Bronchial epithelial cell (primary cell): Measurements from ENCODE around the gene XPC. TPM values are rescaled to one million over a fixed set of nuclear protein-coding genes. Genes with fewer than 3 reads are reported as not detected.

Source experiments
- DNase-seq: peaks from one replicate; pipeline ENCODE4 v3.0.0-alpha.2; 2010; ENCODE audit warnings: low read depth
- FAIRE-seq: peaks from 2 replicates; lab custom pipeline; 2011; peaks lifted over from hg19 to GRCh38; lab: Jason Lieb, UNC
- H3K27me3 ChIP-seq: 2 replicates; pipeline ENCODE4 v1.5.1; 2011; ENCODE audit warnings: low read length; ENCODE audit not compliant: control insufficient read depth, insufficient read depth
- H3K36me3 ChIP-seq: 2 replicates; pipeline ENCODE4 v1.5.1; 2011; ENCODE audit warnings: low read length; ENCODE audit not compliant: control insufficient read depth, insufficient read depth
- H3K4me3 ChIP-seq: 2 replicates; pipeline ENCODE4 v1.5.1; 2011; ENCODE audit warnings: mild to moderate bottlenecking, low read depth, low read length, control low read depth
- CTCF ChIP-seq: IDR thresholded peaks from 2 replicates; pipeline ENCODE4 v1.5.1; 2011; ENCODE audit warnings: mild to moderate bottlenecking, moderate library complexity, low read length, control low read depth, inconsistent platforms; ENCODE audit not compliant: insufficient read depth, severe bottlenecking
- total RNA-seq: library from RNA; depleted of rRNA; stranded (reverse); fragments of >200 nt; gene quantifications from 2 replicates; pipeline ENCODE4 v1.2.1, GENCODE V29; 2014

XPC gene
- total RNA-seq, 1 donor from 2014 or later = 25.3 TPM

DNA sequence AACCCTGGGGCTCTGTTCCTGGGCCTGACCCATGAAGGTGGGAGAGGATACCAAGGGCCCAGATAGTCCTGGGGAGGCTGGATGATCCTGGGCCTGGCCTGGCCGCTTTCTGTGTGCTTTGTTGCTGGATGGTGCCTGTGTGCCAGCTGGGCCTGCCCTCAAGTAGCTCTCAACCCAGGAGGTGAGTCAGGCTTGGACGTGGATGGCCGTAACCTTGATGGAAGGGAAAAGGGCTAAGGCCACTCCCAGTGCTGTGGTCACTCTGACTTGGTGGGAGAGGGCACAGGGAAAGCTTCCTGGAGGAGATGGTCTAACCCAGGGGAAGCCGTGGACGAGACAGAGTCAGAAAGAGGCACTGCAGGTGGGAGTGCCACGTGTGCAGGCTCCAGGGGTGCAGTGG is 44.1 kb downstream of the XPC start:
- no peak for TF ChIP-seq CTCF
- no peak for FAIRE-seq
- Histone ChIP-seq H3K36me3 (peaks cover 54% of the 10 kb centered on the region), H3K4me3 (no peak overlapping the region), H3K27me3 (no peaks in the 10 kb centered on the region)
- DNase-seq = no peak

- Histone ChIP-seq H3K27me3 (no peaks in the 10 kb centered on the region), H3K36me3 (peaks cover 52% of the 10 kb centered on the region), H3K4me3 (no peak overlapping the region)
- no peak for FAIRE-seq
- no peak for TF ChIP-seq CTCF
- no peak for DNase-seq
These were observed 44.5 kb downstream of the XPC start for GRCh38 chr3:14133876-14134275.

DNA sequence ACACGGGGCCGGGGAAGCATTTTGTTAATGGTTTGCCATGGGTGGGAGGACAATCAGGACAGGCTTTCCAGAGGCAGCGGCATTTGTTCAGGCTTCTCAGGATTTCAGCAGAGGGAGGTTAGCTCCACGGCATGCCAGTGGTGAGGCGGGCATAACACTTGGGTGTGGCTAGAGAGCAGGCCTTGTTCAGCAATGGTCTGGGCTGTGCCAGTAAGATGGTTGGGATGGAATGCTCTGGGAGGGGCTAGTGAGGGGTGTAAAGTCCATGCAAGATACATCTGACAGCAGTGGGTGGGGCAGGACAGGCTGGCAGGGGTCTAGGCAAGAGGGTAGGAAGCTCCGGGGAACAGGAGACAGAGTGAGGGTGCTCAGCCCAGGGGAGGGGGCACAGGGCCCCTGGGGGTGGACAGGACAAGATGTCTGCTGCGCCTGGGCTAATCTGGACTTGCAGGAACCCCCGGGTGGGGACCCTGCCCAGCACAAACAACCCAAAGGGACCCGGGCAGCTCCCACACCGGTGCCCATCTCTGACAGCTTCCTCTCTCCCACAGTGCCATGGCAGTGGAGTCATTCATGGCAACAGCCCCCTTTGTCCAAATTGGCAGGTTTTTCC is 45.1 kb downstream of the XPC start:
- no peak for TF ChIP-seq CTCF
- Histone ChIP-seq H3K27me3 (no peaks in the 10 kb centered on the region), H3K4me3 (no peak overlapping the region), H3K36me3 (peaks cover 50% of the 10 kb centered on the region)
- FAIRE-seq (no peak), DNase-seq (no peak)

GRCh38 chr3:14132689-14133088 is 45.7 kb downstream of the XPC start:
- Histone ChIP-seq H3K4me3 (no peak overlapping the region), H3K36me3 (peaks cover 54% of the 10 kb centered on the region), H3K27me3 (no peaks in the 10 kb centered on the region)
- peak; percentile 23 for FAIRE-seq
- no peak for TF ChIP-seq CTCF
- no peak for DNase-seq

DNA sequence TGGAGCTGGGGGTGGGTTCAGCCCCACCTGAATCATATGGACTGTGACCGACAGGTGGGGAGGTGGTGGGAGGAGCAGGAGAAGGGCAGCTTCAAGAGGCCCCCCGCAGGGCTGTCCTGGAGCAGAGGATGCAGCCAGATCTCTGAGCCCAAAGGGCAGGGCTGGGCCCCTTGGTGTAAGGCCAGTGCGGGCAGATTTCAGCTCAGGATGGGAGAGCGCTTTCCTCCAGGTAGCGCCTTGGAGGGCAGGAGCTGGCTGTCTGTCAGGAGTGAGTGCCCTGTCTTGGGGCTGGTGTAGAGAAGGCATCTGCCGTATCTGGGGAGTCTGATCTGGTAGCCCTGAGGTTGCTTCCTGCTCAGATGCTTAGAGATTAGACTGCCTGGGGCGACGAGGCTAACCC is 46.3 kb downstream of the XPC start:
- H3K4me3 ChIP-seq = no peak overlapping the region
- no peak for DNase-seq
- H3K36me3 ChIP-seq = peaks cover 57% of the 10 kb centered on the region
- no peak for TF ChIP-seq CTCF
- no peak for FAIRE-seq
- H3K27me3 ChIP-seq = no peaks in the 10 kb centered on the region

DNA sequence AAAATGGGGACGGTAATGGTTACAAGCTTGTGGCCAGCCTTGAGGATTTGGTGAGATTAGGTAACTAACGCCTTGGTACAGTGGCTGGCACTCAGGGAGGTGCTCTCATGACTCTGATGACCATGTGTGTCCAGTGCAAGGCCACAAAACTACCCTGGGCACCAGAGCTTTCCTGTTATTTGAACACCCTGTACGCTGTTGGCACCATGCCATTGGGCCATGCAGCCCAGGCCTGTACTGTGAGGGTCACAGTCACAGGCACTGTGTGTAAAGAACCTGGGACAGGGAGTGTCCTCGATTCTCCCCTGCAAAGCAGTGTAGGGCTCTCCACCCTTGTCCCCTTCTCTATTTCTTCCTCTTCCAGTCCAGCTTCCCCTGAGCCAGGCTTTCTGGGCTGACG is 47.3 kb downstream of the XPC start:
- no peak for FAIRE-seq

More for the DNA sequence above, 47.3 kb downstream of the XPC start:
- TF ChIP-seq CTCF = no peak
- DNase-seq = no peak
- Histone ChIP-seq H3K4me3 (no peak overlapping the region), H3K36me3 (peaks cover 58% of the 10 kb centered on the region), H3K27me3 (no peaks in the 10 kb centered on the region)
